ENCODE results near the gene CD70. TPM values are rescaled to one million over a fixed set of nuclear protein-coding genes. Genes with fewer than 3 reads are reported as not detected.
"Not testable (repeated sequence)": the region's sequence is repeated elsewhere in the genome, so short reads cannot be mapped to it uniquely, and the experiment has no call there.

Gene CD70
- total RNA-seq, 1 donor from 2014 or later: 47.4 TPM

DNA sequence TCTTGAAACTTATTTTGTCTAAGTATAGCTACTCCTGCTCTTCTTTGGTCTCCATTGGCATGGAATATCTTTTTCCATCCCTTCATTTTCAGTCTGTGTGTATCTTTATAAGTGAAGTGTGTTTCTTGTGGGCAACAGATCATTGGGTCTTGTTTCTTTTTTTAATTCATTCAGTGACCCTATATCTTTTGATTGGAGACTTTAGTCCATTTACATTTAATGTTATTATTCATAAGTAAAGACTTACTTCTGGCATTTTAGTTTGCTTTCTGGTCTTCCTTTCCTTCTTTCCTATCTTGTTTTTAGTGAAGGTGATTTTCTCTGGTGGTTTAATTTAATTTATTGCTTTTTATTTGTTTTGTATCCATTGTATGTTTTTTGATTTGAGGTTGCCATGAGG lies 19.8 kb downstream of the CD70 start:
- Mint-ChIP-seq H3K36me3 (ENCODE audit: low read depth) (no peaks in the 10 kb centered on the region), H3K4me1 (no peaks in the 10 kb centered on the region)

DNA sequence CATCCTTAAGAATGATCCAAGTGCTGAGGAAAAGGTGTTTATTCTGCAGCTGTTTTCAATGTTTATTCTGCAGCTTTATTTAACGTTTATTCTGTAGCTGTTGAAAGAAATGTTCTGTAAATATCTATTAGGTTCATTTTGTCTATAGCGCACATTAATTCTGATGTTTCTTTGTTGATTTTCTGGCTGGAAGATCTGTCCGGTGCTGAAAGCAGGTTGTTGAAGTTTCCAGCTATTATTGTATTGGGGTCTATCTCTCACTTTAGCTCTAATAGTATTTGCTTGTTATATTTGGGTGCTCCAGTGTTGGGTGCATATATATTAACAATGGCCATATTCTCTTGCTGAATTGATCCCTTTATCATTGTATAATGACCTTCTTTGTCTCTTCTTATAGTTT lies 20.2 kb downstream of the CD70 start:
- Mint-ChIP-seq H3K27ac (no peak overlapping the region), H3K36me3 (ENCODE audit: low read depth) (no peaks in the 10 kb centered on the region), H3K9me3 (peaks cover 5% of the 10 kb centered on the region), H3K27me3 (peaks cover 31% of the 10 kb centered on the region), H3K4me3 (no peak overlapping the region), H3K4me1 (no peaks in the 10 kb centered on the region)
- no peak for DNase-seq
- intact Hi-C loops (cut with micrococcal nuclease): no loop called here

More for the DNA sequence above, 19.8 kb downstream of the CD70 start:
- H3K4me3 Mint-ChIP-seq: no peak overlapping the region
- DNase-seq: no peak
- peaks cover 31% of the 10 kb centered on the region for H3K27me3 Mint-ChIP-seq
- H3K27ac Mint-ChIP-seq: no peak overlapping the region
- intact Hi-C loops (cut with micrococcal nuclease): no loop called here
- peaks cover 5% of the 10 kb centered on the region for H3K9me3 Mint-ChIP-seq

DNA sequence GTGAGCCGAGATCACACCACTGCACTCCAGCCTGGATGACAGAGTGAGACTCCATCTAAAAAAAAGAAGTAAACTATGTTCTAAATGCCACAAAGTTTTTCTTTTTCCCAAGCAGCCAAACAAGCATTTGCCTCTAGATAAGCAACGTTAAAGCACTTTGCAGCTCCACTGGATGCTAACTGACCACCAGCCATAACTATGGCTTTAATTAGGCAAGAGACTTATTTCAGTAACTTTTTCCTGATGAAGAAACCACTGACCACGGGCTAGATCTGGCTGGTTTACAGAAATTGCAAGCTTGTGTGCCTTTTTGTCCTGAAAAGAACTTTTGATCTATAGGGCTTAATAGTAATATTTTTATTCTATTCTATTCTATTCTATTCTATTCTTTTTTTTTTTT lies 22.1 kb downstream of the CD70 start:
- DNase-seq: no peak
- intact Hi-C loops (cut with micrococcal nuclease): no loop called here
- H3K36me3 Mint-ChIP-seq (ENCODE audit: low read depth): no peaks in the 10 kb centered on the region
- peaks cover 14% of the 10 kb centered on the region for H3K9me3 Mint-ChIP-seq
- peaks cover 35% of the 10 kb centered on the region for H3K27me3 Mint-ChIP-seq
- H3K4me3 Mint-ChIP-seq: no peak overlapping the region
- H3K27ac Mint-ChIP-seq: no peak overlapping the region
- no peaks in the 10 kb centered on the region for H3K4me1 Mint-ChIP-seq

DNA sequence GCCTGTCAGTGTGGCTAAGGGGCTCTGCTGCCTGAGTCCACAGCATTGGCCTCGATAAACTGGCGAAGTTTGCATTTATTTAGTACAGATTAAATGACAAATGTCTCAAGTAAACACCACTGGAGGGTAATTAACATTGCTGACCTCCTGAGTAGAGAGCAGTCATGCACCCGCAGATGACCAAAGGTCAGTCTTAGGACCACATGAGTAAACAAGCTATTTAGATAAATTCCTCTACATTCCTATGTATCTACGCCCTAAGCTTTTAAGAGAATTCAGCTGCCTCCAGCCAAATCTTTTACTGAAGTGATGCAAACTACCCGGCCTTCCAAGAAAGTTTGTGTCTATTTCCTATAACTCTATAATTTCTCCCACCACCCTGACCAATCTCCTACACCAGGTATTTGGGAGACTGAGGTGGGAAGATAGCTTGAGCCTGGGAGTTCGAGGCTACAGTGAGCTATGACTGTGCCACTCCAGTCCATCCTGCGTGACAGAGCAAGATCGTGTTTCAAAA lies 22.9 kb downstream of the CD70 start:
- H3K9me3 Mint-ChIP-seq: peaks cover 14% of the 10 kb centered on the region
- H3K36me3 Mint-ChIP-seq (ENCODE audit: low read depth): no peaks in the 10 kb centered on the region
- peaks cover 35% of the 10 kb centered on the region for H3K27me3 Mint-ChIP-seq
- DNase-seq: no peak
- H3K4me3 Mint-ChIP-seq: no peak overlapping the region
- intact Hi-C loops (cut with micrococcal nuclease): no loop called here
- no peak overlapping the region for H3K27ac Mint-ChIP-seq
- H3K4me1 Mint-ChIP-seq: no peaks in the 10 kb centered on the region

DNA sequence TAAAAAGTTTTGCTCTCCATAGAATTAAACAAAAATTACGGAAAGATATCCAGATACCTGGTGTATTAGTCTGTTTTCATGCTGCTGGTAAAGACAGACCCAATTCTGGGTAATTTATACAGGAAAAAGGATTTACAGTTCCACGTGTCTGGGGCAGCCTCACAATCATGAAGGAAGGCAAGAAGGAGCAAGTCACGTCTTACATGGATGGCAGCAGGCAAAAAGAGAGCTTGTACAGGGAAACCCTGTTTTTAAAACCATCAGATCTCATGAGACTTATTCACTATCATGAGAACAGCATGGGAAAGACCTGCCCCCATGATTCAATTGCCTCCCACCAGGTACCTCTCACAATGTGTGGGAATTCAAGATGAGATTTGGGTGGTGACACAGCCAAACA lies 24.2 kb downstream of the CD70 start:
- DNase-seq; H3K36me3 Mint-ChIP-seq (ENCODE audit: low read depth); H3K27ac Mint-ChIP-seq; intact Hi-C loops (cut with micrococcal nuclease); H3K4me1 Mint-ChIP-seq; H3K4me3 Mint-ChIP-seq: not testable (repeated sequence)
- peaks cover 37% of the 10 kb centered on the region for H3K27me3 Mint-ChIP-seq
- H3K9me3 Mint-ChIP-seq: peaks cover 14% of the 10 kb centered on the region

DNA sequence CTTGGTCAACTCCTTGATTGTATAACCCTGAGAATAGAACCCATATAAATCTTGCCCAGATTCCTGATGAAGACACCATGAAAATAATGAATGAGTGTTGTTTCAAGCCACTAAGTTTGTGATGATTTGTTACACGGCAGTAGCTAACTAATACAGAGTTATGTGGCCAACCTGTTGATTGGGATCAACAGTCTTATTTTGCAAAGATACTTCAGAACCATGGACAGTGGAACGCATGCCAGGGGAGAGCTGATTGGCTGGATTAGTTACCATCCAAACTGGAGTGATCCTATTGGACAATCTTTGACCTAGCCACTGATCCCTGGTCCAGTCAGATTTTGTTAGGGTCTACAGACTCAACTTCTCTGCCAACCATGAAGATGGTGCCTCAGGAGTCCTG lies 26.6 kb downstream of the CD70 start:
- intact Hi-C loops (cut with micrococcal nuclease): no loop called here
- H3K4me1 Mint-ChIP-seq: no peaks in the 10 kb centered on the region
- H3K9me3 Mint-ChIP-seq: peaks cover 9% of the 10 kb centered on the region
- DNase-seq: peak; percentile 73
- peaks cover 30% of the 10 kb centered on the region for H3K27me3 Mint-ChIP-seq
- no peak overlapping the region for H3K27ac Mint-ChIP-seq
- H3K4me3 Mint-ChIP-seq: no peak overlapping the region
- no peaks in the 10 kb centered on the region for H3K36me3 Mint-ChIP-seq (ENCODE audit: low read depth)

DNA sequence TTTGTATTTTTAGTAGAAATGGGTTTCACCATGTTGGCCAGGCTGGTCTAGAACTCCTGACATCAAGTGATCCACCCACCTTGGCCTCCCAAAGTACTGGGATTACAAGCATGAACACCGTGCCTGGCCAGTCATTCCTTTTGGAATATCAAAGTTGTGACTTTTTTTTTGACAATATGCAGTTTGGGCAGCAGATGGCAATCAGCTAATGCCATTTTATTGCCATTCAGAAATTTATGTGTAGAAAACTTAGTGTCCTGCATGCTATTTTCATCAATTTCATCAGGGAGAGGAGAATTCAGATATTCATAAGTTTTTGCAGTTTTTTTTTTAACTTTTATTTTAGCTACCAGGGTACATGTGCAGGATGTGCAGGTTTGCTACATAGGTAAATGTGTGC lies 28.5 kb downstream of the CD70 start:
- DNase-seq; intact Hi-C loops (cut with micrococcal nuclease); H3K4me3 Mint-ChIP-seq; H3K4me1 Mint-ChIP-seq; H3K36me3 Mint-ChIP-seq (ENCODE audit: low read depth); H3K9me3 Mint-ChIP-seq; H3K27ac Mint-ChIP-seq: not testable (repeated sequence)
- peaks cover 21% of the 10 kb centered on the region for H3K27me3 Mint-ChIP-seq

DNA sequence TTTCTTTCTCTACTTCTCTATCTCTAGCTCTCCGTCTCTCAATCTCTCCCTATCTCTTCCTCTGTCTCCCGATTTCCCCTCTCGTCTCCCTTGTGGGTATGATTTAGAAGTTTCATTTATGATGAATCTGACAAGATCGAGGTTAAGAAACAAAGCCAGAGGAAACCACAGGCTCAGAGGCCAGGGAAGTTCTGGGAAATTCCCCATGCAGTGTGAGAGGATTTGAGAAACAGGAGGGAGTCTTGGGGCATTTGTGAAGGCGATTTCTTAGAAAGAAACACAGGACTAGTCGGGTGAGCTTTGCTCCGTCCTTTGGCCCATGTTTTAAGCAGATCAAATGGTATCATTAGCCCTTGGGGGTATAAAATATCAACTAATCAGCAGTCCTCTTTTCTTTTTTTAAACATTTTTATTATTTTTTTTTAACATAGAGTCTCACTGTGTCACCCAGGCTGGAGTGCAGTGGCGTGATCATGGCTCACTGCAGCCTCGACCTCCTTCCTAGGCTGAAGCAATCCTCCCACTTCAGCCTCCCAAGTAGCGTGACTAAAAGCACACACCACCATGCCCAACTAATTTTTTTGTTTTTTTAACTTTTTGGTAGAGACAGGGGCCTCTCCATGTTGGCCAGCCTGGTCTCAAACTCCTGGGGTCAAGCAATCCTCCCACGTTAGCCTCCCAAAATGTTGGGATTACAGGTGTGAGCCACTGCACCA lies 34.3 kb downstream of the CD70 start:
- intact Hi-C loops (cut with micrococcal nuclease): loop anchor here (2.0 to 5.0 kb wide), 2 partner anchors 34 to 39 kb away; partner anchors contain the start of gene CD70
- no peak overlapping the region for H3K27ac Mint-ChIP-seq
- peaks cover 3% of the 10 kb centered on the region for H3K4me1 Mint-ChIP-seq
- peak; percentile 67 for DNase-seq
- H3K27me3 Mint-ChIP-seq: peaks cover 9% of the 10 kb centered on the region
- no peaks in the 10 kb centered on the region for H3K9me3 Mint-ChIP-seq
- H3K4me3 Mint-ChIP-seq: no peak overlapping the region
- no peaks in the 10 kb centered on the region for H3K36me3 Mint-ChIP-seq (ENCODE audit: low read depth)

DNA sequence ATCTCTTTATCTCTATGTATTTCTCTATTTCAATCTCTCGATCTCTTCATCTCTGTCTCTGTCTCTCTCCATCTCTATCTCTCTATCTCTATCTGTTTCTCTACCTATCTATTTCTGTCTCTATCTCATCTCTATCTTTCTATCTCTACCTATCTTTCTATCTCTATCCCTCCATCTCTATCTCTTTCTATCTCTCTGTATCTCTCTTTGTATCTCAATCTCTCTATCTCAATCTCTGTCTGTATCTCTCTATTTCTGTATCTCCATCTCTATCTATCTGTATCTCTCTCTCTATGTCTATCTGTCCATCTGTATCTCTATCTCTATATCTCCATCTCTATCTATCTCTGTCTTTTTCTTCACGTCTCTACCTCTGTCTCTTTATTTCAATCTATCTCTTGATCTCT lies 34.9 kb downstream of the CD70 start:
- no peak overlapping the region for H3K4me3 Mint-ChIP-seq
- no peaks in the 10 kb centered on the region for H3K36me3 Mint-ChIP-seq (ENCODE audit: low read depth)
- intact Hi-C loops (cut with micrococcal nuclease): loop anchor here (2.0 to 5.0 kb wide), 2 partner anchors 35 to 39 kb away; partner anchors contain the start of gene CD70
- no peak for DNase-seq
- H3K27me3 Mint-ChIP-seq: peaks cover 8% of the 10 kb centered on the region
- no peaks in the 10 kb centered on the region for H3K9me3 Mint-ChIP-seq
- peaks cover 3% of the 10 kb centered on the region for H3K4me1 Mint-ChIP-seq
- no peak overlapping the region for H3K27ac Mint-ChIP-seq

DNA sequence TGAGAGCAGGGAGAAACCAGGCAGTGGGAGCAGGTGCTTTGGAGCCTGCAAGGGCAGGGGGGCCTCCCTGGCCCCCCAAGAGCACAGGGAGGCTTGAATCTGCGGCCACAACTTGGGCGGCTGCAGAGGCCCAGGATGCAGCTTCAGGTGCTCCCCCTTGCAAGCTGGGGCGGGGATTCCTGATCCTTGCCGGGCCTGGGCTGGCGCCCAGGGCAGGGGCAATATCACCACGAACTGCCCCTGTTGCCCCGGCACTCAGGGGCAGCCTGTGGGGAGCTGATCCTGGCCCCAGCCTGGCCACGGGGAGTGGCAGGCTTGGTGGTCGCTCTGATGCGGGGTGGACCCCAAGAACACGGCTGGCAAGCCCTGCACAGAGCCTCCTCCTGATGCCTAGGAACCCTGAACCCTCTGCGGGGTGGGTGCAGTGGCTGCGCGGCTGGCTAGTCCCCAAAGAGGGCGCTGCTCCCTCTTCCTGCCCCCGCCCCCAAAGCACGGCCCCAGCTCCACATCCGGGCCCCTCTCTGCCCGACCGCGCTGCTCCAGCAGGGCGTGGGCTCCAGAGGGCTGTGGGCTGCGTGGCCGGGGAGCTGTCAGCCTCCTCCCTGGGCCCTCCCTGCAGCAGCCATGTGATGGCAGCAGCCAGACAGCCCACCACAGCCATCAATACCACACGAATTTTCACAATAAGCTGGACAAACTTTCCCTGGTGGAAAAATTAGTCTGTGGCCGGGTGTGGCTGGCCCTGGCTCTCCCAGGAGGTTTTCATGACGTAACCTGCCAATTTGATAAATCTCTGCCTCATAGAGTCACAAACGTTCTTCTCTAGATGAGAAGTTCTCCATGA lies 39.1 kb downstream of the CD70 start:
- Mint-ChIP-seq H3K27ac (no peak overlapping the region), H3K9me3 (no peaks in the 10 kb centered on the region), H3K4me3 (no peak overlapping the region), H3K27me3 (peaks cover 3% of the 10 kb centered on the region), H3K4me1 (peaks cover 6% of the 10 kb centered on the region), H3K36me3 (ENCODE audit: low read depth) (no peaks in the 10 kb centered on the region)
- intact Hi-C loops (cut with micrococcal nuclease): no loop called here
- peak; percentile 86 for DNase-seq

DNA sequence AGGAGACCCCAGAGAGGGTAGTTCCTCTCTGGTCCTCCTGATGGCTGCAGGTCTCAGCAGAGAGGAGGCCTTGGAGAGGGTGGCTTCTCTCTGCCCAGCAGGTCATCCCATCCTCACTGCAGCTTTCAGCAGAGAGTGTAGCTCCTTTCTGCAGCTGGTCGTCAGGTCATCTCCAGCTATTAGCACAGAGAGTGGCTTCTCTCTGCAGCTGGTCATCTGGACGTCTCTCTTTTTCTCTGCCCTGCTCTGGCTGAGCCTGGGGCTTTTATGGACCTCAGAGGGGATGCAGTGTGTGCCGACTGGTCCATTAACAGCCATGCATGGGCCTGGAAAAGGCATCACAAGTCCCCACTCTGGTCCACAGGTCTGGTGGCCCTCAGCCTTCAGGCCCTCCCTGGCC lies 39.9 kb downstream of the CD70 start:
- Mint-ChIP-seq H3K4me3 (no peak overlapping the region), H3K4me1 (peaks cover 6% of the 10 kb centered on the region), H3K27ac (no peak overlapping the region), H3K9me3 (no peaks in the 10 kb centered on the region), H3K27me3 (peaks cover 4% of the 10 kb centered on the region), H3K36me3 (ENCODE audit: low read depth) (no peaks in the 10 kb centered on the region)
- intact Hi-C loops (cut with micrococcal nuclease): no loop called here
- DNase-seq: no peak

DNA sequence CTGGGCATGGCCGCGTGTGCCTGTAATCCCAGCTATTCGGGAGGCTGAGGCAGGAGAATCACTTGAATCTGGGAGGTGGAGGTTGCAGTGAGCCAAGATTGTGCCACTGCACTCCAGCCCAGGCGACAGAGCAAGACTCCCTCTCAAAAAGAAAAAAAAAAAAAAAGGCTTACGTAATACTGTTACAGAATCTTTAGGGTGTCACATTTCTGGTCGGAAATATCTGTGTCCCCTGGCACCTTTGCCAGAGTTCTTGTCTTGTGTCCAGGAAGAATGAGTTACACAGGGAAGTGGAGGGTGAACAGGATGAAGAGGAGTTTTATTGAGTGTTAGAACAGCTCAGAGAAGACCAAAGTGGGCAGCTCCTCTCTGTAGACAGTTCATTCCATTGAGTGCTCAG lies 40.3 kb downstream of the CD70 start:
- intact Hi-C loops (cut with micrococcal nuclease); H3K36me3 Mint-ChIP-seq (ENCODE audit: low read depth); DNase-seq; H3K4me1 Mint-ChIP-seq; H3K9me3 Mint-ChIP-seq; H3K27ac Mint-ChIP-seq; H3K4me3 Mint-ChIP-seq; H3K27me3 Mint-ChIP-seq: not testable (repeated sequence)

DNA sequence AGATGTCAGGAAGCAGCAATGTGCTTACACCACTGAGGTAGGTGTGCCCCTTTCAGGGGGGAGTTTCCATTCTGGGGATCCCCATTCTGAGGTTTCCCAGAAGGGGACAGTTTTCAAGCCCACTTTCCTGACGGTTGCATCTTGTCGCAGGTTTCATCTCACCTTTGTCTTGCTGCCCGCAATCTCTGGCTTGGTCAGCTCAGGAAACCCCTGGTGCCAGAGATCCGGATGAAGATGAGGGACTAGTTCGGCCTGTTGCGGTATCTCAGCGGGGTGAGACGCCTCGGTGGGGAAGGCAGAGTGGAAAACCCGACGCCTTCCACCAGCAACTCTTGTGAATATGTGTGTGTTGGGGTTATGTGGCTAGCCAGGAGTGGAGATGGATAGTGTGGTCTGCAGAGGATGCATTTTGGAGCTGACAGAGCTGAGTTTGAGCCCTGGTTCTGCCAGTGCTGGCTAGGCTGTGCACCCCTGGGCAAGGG lies 47.0 kb downstream of the CD70 start:
- Mint-ChIP-seq H3K4me3 (no peak overlapping the region), H3K36me3 (ENCODE audit: low read depth) (no peaks in the 10 kb centered on the region), H3K4me1 (peaks cover 5% of the 10 kb centered on the region), H3K9me3 (no peaks in the 10 kb centered on the region), H3K27ac (no peak overlapping the region), H3K27me3 (peaks cover 2% of the 10 kb centered on the region)
- intact Hi-C loops (cut with micrococcal nuclease): no loop called here
- no peak for DNase-seq

Measured in activated CD4-positive, alpha-beta T cell treated with anti-CD3 and anti-CD28 coated beads, Interleukin-2, amount 10 ng/mL, durations not matched to agents 24 days and 14 days (primary cell).